Measurements from ENCODE around the gene SGPL1. TPM values are rescaled to one million over a fixed set of nuclear protein-coding genes. Genes with fewer than 3 reads are reported as not detected.

The SGPL1 gene
- total RNA-seq, 1 experiment from 2014 or later, result 52.6 TPM

- no peaks in the 10 kb centered on the region for H3K9me3 ChIP-seq (ENCODE audit: control insufficient read depth, low read depth, low read length)
- no peaks in the 10 kb centered on the region for H3K79me1 ChIP-seq (ENCODE audit: insufficient read depth, low read depth, low read length, poor library complexity, severe bottlenecking)
- H4K20me1 ChIP-seq (ENCODE audit: control insufficient read depth, insufficient read depth, insufficient read length), result no peaks in the 10 kb centered on the region
- H2BK15ac ChIP-seq (ENCODE audit: low read depth, low read length), result no peak overlapping the region
- no peak for DNase-seq
- H3K9ac ChIP-seq (ENCODE audit: extremely low read depth, insufficient read length, low read length), result no peak overlapping the region
- H3K4ac ChIP-seq (ENCODE audit: low read depth, low read length), result no peak overlapping the region
- H3K27ac ChIP-seq (ENCODE audit: insufficient read length, low read depth, low read length), result no peak overlapping the region
- no peak overlapping the region for H3K18ac ChIP-seq (ENCODE audit: insufficient read length, low read depth, low read length)
- no peaks in the 10 kb centered on the region for H3K9me3 Mint-ChIP-seq
- H2BK20ac ChIP-seq (ENCODE audit: low read depth, low read length, poor library complexity, severe bottlenecking), result no peak overlapping the region
- peaks cover 13 to 32% (median 25%) of the 10 kb centered on the region in 3 experiments; a peak in 6 of 7 replicates for H3K36me3 Mint-ChIP-seq (ENCODE audit: insufficient read depth in 1 of 3, low read depth in 3 of 3)
- H2BK5ac ChIP-seq (ENCODE audit: insufficient read length, low read length), result no peak overlapping the region
- no peak overlapping the region for H2BK120ac ChIP-seq (ENCODE audit: low read depth, low read length, poor library complexity, severe bottlenecking)
- no peak overlapping the region for H3T11ph ChIP-seq (ENCODE audit: low read length)
- H4K5ac ChIP-seq (ENCODE audit: insufficient read length, low read depth, low read length), result no peak overlapping the region
- H3K4me3 Mint-ChIP-seq, result no peak overlapping the region
- H3K4me1 ChIP-seq (ENCODE audit: insufficient read depth, low read length), result peaks cover 5% of the 10 kb centered on the region; the same call in 1 of the 2 replicates
- no peak overlapping the region for H3K4me2 ChIP-seq (ENCODE audit: insufficient read depth, insufficient read length, low read length)
- no peak overlapping the region for H3K56ac ChIP-seq (ENCODE audit: insufficient read length, low read depth, low read length)
- no peak overlapping the region for H4K8ac ChIP-seq (replicated peaks; ENCODE audit: insufficient read length, low read depth, low read length)
- H3K23me2 ChIP-seq (ENCODE audit: insufficient read length, low read depth, low read length, poor library complexity, severe bottlenecking), result peaks cover 4% of the 10 kb centered on the region
- H2AFZ ChIP-seq (ENCODE audit: low read length), result no peak overlapping the region
- no CpG with 5 or more reads among the region's 1 CpG for WGBS (ENCODE audit: extremely low coverage, insufficient read length, low lambda C conversion rate)
- H3K14ac ChIP-seq (ENCODE audit: insufficient read depth, low read length), result no peak overlapping the region
- peaks cover 16 to 21% of the 10 kb centered on the region in 2 experiments for H3K4me1 Mint-ChIP-seq
- H3K27me3 ChIP-seq (ENCODE audit: insufficient read depth, low read length), result no peaks in the 10 kb centered on the region
- H4K91ac ChIP-seq (ENCODE audit: insufficient read length, low read depth, low read length), result no peak overlapping the region
- H2BK12ac ChIP-seq (ENCODE audit: insufficient read length, low read depth, low read length), result no peak overlapping the region
- H2AK5ac ChIP-seq (ENCODE audit: insufficient read length, low read length), result no peak overlapping the region
- no peak for TF ChIP-seq CTCF (conservative IDR thresholded peaks at IDR 0.05)
- H3K79me2 ChIP-seq (ENCODE audit: insufficient read depth, low read length), result no peaks in the 10 kb centered on the region
- H3K23ac ChIP-seq (ENCODE audit: insufficient read length, low read depth, low read length), result no peak overlapping the region
- no peaks in the 10 kb centered on the region for H3K27me3 Mint-ChIP-seq (ENCODE audit: low read depth)
- no peak overlapping the region for H3K27ac Mint-ChIP-seq
These were observed 69.0 kb downstream of the SGPL1 start for GRCh38 chr10:70884741-70885140.
